Hepatocyte (in vitro differentiated cells): ENCODE measurements around the gene PSMD1.

Experiments
- EZH2 ChIP-seq: fragments of 200-600 bp; sonication (generic); IDR thresholded peaks from 2 replicates; pipeline ENCODE4 v1.6.1; 2016; ENCODE audit warnings: antibody characterized with exemption, mild to moderate bottlenecking, borderline replicate concordance
- TF ChIP-seq, protein P1 (sequence below): fragments of 200-600 bp; sonication (generic); IDR thresholded peaks from 2 replicates; pipeline ENCODE4 v1.5.1; 2016; ENCODE audit warnings: antibody characterized with exemption, mild to moderate bottlenecking; ENCODE audit not compliant: poor library complexity

DNA sequence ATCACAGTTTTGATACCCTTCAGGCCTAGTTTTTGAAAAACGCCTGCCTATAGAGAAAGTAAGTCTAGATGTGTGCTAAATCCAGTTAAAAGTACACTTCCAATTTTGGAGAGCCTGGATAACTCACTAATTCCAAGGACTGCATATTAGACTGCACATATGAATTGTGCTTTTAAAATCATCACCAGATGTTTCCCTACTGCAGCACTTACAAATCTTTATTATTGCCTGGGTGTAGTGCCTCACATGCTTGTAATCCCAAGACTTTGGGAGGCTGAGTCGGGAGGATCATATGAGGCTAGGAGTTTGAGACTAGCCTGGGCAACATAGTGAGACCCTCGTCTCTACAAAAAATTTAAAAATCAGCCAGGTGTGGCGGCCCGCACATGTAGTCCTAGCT lies 104.0 kb downstream of the PSMD1 start:
- TF ChIP-seq, protein P1, sequence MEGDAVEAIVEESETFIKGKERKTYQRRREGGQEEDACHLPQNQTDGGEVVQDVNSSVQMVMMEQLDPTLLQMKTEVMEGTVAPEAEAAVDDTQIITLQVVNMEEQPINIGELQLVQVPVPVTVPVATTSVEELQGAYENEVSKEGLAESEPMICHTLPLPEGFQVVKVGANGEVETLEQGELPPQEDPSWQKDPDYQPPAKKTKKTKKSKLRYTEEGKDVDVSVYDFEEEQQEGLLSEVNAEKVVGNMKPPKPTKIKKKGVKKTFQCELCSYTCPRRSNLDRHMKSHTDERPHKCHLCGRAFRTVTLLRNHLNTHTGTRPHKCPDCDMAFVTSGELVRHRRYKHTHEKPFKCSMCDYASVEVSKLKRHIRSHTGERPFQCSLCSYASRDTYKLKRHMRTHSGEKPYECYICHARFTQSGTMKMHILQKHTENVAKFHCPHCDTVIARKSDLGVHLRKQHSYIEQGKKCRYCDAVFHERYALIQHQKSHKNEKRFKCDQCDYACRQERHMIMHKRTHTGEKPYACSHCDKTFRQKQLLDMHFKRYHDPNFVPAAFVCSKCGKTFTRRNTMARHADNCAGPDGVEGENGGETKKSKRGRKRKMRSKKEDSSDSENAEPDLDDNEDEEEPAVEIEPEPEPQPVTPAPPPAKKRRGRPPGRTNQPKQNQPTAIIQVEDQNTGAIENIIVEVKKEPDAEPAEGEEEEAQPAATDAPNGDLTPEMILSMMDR, result no peak
- TF ChIP-seq EZH2, result no peak
